GM12878 (cell line): ENCODE data around the gene GLT6D1. TPM values are rescaled to one million over a fixed set of nuclear protein-coding genes. Genes with fewer than 3 reads are reported as not detected.

Experiments used
- CHD2 ChIP-seq: IDR thresholded peaks from 2 replicates; pipeline ENCODE4 v1.6.1; 2011; ENCODE audit warnings: low read depth, low read length, improper control_type of control experiment, borderline replicate concordance
- NFIC ChIP-seq: IDR thresholded peaks from 2 replicates; pipeline ENCODE4 v1.6.1; 2012; ENCODE audit warnings: low read depth, mild to moderate bottlenecking, inconsistent platforms, low read length, moderate library complexity
- NFYA ChIP-seq: IDR thresholded peaks from 2 replicates; pipeline ENCODE4 v1.6.1; 2011; ENCODE audit warnings: low read depth, mild to moderate bottlenecking, low read length, improper control_type of control experiment, borderline replicate concordance
- PAX8 ChIP-seq: fragments of 450-650 bp; IDR thresholded peaks from 2 replicates; pipeline ENCODE4 v1.6.1; 2017; ENCODE audit warnings: mild to moderate bottlenecking, moderate library complexity
- POLR2A ChIP-seq: IDR thresholded peaks from 2 replicates; pipeline ENCODE4 v1.6.1; 2011; ENCODE audit warnings: low read depth, mild to moderate bottlenecking, low read length
- RELB ChIP-seq: fragments of 450-650 bp; IDR thresholded peaks from 2 replicates; pipeline ENCODE4 v1.6.1; 2017; ENCODE audit warnings: low read depth, mild to moderate bottlenecking, moderate library complexity
- SUZ12 ChIP-seq: fragments of 200-600 bp; sonication (generic); IDR thresholded peaks from one replicate; pipeline ENCODE4 v1.6.1; 2018; ENCODE audit warnings: antibody characterized with exemption, mild to moderate bottlenecking; ENCODE audit not compliant: unreplicated experiment
- TCF3 ChIP-seq: IDR thresholded peaks from 2 replicates; pipeline ENCODE4 v1.6.1; 2012; ENCODE audit warnings: low read depth, mild to moderate bottlenecking, low read length, borderline replicate concordance; ENCODE audit not compliant: insufficient read depth
- USF2 ChIP-seq: IDR thresholded peaks from 2 replicates; pipeline ENCODE4 v1.6.1; 2011; ENCODE audit warnings: low read depth, low read length, improper control_type of control experiment, borderline replicate concordance
- YY1 ChIP-seq: IDR thresholded peaks from 2 replicates; pipeline ENCODE4 v1.6.1; 2011; ENCODE audit warnings: low read depth, mild to moderate bottlenecking, low read length
- ZSCAN29 ChIP-seq: fragments of 450-650 bp; IDR thresholded peaks from 2 replicates; pipeline ENCODE4 v1.6.1; 2017; ENCODE audit warnings: mild to moderate bottlenecking, moderate library complexity
- polyA plus RNA-seq, 11 experiments: library from polyadenylated mRNA; depleted of rRNA in 4 of 11; unstranded in 6 of 11; stranded (reverse) in 5 of 11; fragments of >200 nt; fragmentation: Nextera tagmentation in 4 of 11; fragmentation: Illumina TruSeq in 1 of 11; extraction: Ambion mirVana in 4 of 11; extraction: Trizol in 1 of 11; gene quantifications; 1 replicate in 1 of 11; 2 replicates in 10 of 11; pipeline versions ENCODE4 v1.2.1 to v1.2.3, GENCODE V29; 2011 to 2016; ENCODE audit warnings: inconsistent platforms in 2 of 11, missing spikeins in 2 of 11, low read depth in 1 of 11
- total RNA-seq, 4 experiments: library from RNA; depleted of rRNA in 3 of 4; stranded (reverse); fragments of >200 nt in 3 of 4; fragmentation: Illumina TruSeq in 1 of 4; extraction: Trizol in 1 of 4; gene quantifications; 2 replicates each; pipeline versions ENCODE4 v1.2.1 to v1.2.3, GENCODE V29; 2013 to 2021
- TF ChIP-seq, protein P1 (sequence below): IDR thresholded peaks from 2 replicates; pipeline ENCODE4 v1.6.1; 2012; ENCODE audit warnings: improper control_type of control experiment, low read depth, low read length; ENCODE audit not compliant: insufficient replicate concordance

The GLT6D1 gene
- total and polyA plus RNA-seq, 10 of the 15 experiments (the other 5 are each of a cell fraction or from before 2014, with no cell fraction given): not detected

- no peak for TF ChIP-seq RELB
- TF ChIP-seq TCF3: no peak
- no peak for TF ChIP-seq SUZ12
- TF ChIP-seq YY1: no peak
- TF ChIP-seq PAX8: no peak
- TF ChIP-seq, protein P1, sequence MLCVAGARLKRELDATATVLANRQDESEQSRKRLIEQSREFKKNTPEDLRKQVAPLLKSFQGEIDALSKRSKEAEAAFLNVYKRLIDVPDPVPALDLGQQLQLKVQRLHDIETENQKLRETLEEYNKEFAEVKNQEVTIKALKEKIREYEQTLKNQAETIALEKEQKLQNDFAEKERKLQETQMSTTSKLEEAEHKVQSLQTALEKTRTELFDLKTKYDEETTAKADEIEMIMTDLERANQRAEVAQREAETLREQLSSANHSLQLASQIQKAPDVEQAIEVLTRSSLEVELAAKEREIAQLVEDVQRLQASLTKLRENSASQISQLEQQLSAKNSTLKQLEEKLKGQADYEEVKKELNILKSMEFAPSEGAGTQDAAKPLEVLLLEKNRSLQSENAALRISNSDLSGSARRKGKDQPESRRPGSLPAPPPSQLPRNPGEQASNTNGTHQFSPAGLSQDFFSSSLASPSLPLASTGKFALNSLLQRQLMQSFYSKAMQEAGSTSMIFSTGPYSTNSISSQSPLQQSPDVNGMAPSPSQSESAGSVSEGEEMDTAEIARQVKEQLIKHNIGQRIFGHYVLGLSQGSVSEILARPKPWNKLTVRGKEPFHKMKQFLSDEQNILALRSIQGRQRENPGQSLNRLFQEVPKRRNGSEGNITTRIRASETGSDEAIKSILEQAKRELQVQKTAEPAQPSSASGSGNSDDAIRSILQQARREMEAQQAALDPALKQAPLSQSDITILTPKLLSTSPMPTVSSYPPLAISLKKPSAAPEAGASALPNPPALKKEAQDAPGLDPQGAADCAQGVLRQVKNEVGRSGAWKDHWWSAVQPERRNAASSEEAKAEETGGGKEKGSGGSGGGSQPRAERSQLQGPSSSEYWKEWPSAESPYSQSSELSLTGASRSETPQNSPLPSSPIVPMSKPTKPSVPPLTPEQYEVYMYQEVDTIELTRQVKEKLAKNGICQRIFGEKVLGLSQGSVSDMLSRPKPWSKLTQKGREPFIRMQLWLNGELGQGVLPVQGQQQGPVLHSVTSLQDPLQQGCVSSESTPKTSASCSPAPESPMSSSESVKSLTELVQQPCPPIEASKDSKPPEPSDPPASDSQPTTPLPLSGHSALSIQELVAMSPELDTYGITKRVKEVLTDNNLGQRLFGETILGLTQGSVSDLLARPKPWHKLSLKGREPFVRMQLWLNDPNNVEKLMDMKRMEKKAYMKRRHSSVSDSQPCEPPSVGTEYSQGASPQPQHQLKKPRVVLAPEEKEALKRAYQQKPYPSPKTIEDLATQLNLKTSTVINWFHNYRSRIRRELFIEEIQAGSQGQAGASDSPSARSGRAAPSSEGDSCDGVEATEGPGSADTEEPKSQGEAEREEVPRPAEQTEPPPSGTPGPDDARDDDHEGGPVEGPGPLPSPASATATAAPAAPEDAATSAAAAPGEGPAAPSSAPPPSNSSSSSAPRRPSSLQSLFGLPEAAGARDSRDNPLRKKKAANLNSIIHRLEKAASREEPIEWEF: no peak
- no peak for TF ChIP-seq NFIC
- TF ChIP-seq CHD2: no peak
- no peak for TF ChIP-seq USF2
- no peak for TF ChIP-seq NFYA
- TF ChIP-seq ZSCAN29: no peak
- no peak for TF ChIP-seq POLR2A
- TF ChIP-seq, all 136 proteins: peak for 0
These were observed 56.2 kb downstream of the GLT6D1 start (continued) for GRCh38 chr9:135582966-135583687.
